OCI-LY1 (cell line): ENCODE results near the gene ARMH1.

ENCODE experiments used
- EZH2 ChIP-seq: fragments of 200-600 bp; sonication (generic), shearing (Covaris generic); IDR thresholded peaks from 2 replicates; pipeline ENCODE4 v1.8.0; 2017; ENCODE audit warnings: borderline replicate concordance, mixed run types, mild to moderate bottlenecking, antibody characterized with exemption, low read length, moderate library complexity, mixed read lengths
- TF ChIP-seq, protein P1 (sequence below): fragments of 200-600 bp; sonication (generic), shearing (Covaris generic); IDR thresholded peaks from 2 replicates; pipeline ENCODE4 v1.5.1; 2017; ENCODE audit warnings: mild to moderate bottlenecking, antibody characterized with exemption, low read length, moderate library complexity, mixed read lengths

DNA sequence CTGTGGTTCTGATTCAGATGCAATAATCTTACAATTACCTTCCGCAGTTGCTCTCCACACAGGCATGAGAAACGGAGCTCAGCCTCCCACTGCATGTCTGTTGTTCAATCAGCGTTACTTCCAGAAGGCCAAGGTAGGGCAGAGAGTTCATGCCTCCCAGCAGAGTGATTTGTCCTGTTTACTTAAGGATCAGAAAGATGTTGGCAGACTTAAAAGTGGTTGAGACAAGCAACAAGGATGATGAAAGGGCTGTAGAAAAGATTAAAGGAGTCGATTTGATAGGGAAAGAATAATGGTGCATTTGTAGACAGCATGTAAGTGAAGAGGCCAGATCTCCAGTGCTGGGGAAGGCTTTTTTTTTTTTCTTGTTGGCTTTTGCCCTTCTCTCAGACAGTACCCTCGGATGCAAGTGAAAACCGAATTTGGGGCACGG, 26.6 kb downstream of the ARMH1 start:
- TF ChIP-seq, protein P1, sequence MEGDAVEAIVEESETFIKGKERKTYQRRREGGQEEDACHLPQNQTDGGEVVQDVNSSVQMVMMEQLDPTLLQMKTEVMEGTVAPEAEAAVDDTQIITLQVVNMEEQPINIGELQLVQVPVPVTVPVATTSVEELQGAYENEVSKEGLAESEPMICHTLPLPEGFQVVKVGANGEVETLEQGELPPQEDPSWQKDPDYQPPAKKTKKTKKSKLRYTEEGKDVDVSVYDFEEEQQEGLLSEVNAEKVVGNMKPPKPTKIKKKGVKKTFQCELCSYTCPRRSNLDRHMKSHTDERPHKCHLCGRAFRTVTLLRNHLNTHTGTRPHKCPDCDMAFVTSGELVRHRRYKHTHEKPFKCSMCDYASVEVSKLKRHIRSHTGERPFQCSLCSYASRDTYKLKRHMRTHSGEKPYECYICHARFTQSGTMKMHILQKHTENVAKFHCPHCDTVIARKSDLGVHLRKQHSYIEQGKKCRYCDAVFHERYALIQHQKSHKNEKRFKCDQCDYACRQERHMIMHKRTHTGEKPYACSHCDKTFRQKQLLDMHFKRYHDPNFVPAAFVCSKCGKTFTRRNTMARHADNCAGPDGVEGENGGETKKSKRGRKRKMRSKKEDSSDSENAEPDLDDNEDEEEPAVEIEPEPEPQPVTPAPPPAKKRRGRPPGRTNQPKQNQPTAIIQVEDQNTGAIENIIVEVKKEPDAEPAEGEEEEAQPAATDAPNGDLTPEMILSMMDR: no peak
- no peak for TF ChIP-seq EZH2
